Brain microvascular endothelial cell (primary cell): ENCODE data around the gene KCNJ5.

Source experiments
- DNase-seq: peaks from one replicate; pipeline ENCODE4 v3.0.0-alpha.2; 2020
- H3K27ac ChIP-seq: fragments of 250-450 bp; sonication (Bioruptor Pico); 2 replicates; pipeline ENCODE4 v1.5.1; 2020; ENCODE audit warnings: mild to moderate bottlenecking, moderate library complexity
- H3K27me3 ChIP-seq: fragments of 250-450 bp; sonication (Bioruptor Pico); replicated peaks from 2 replicates; pipeline ENCODE4 v1.5.1; 2020; ENCODE audit warnings: mild to moderate bottlenecking
- H3K36me3 ChIP-seq: fragments of 250-450 bp; sonication (Bioruptor Pico); replicated peaks from 2 replicates; pipeline ENCODE4 v1.5.1; 2020; ENCODE audit warnings: mild to moderate bottlenecking
- H3K4me3 ChIP-seq: 2 replicates; pipeline ENCODE4 v1.5.1; 2011; ENCODE audit warnings: low read depth, mild to moderate bottlenecking, control low read depth, low read length, moderate library complexity
- in situ Hi-C: cut with HindIII; loops from 2 replicates; pipeline ENCODE4 v1.10.0; 2017; ENCODE audit warnings: low sequenced_read_pairs, low pct_ligation_motif_present
- TF ChIP-seq, protein P1 (sequence below): IDR thresholded peaks from 2 replicates; pipeline ENCODE4 v1.5.1; 2011; ENCODE audit warnings: low read depth, mild to moderate bottlenecking, moderate library complexity, low read length, control low read depth, inconsistent platforms; ENCODE audit errors: missing control alignments

KCNJ5 gene

DNA sequence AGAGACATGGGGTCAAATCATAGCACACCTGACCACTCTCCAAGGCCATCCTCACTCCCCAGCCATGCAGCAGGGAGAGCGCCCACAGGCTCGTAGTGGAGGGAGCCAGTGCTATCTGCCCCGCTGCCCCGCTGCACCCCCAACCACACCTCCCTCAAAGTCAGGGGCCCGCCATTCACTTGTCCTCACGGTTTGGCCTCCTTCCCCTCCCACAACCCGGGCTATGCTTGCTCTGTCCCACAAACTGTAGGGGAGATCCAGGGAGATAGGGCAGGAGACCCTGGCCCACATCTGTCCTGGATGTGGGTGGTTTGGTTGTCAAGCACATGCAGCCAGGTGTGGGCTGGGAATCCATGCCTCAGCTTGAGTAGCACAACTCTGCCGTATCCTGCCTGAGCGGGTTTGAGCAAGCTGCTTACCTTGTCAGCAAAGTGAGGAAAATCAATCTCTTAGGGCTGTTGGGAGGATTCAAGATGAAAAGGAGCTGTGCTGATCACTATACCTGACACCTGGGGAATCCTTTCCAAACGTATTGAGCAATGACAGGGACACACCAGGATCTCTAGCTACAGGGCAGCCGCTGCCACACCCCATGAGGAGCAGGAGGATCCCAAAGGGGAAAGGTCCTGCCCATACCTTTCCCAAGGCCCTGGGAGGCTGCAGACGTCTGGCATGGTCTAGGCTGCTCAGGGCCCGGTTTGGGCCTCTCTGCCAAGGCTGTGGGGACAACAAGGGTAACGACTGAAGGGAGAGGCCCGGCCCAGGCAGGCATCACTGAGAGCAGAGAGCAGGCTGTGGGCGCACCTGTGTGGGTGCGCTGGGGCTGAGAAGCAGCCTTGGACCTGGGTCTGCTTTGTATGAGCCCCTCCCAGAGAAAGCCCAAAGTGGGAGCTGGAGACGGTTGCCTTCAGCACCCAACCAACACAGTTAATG lies 23.3 kb downstream of the KCNJ5 start:
- Histone ChIP-seq H3K27ac (no peak overlapping the region), H3K4me3 (no peak overlapping the region), H3K27me3 (no peaks in the 10 kb centered on the region), H3K36me3 (no peaks in the 10 kb centered on the region)
- TF ChIP-seq, protein P1, sequence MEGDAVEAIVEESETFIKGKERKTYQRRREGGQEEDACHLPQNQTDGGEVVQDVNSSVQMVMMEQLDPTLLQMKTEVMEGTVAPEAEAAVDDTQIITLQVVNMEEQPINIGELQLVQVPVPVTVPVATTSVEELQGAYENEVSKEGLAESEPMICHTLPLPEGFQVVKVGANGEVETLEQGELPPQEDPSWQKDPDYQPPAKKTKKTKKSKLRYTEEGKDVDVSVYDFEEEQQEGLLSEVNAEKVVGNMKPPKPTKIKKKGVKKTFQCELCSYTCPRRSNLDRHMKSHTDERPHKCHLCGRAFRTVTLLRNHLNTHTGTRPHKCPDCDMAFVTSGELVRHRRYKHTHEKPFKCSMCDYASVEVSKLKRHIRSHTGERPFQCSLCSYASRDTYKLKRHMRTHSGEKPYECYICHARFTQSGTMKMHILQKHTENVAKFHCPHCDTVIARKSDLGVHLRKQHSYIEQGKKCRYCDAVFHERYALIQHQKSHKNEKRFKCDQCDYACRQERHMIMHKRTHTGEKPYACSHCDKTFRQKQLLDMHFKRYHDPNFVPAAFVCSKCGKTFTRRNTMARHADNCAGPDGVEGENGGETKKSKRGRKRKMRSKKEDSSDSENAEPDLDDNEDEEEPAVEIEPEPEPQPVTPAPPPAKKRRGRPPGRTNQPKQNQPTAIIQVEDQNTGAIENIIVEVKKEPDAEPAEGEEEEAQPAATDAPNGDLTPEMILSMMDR, result no peak
- in situ Hi-C loops, result no loop called here
- no peak for DNase-seq

DNA sequence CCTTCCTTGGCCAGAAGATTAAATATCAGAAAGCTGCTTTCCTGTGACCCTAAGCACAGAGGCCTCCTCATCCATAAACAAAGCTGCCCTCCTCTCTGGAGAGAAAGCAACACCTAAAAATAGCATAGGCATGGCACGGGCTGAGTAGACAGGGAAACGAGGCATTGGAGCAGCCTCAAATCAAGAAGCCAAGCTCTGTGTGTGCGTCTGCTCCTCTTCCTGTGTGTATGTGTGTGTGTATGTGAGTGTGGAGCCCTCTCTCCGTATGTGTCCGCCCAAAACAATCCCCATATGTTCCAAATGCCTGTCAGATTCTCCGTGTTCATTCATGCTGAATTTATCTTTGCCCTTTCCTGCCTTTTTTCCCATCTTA lies 24.0 kb downstream of the KCNJ5 start:
- Histone ChIP-seq H3K27me3 (no peaks in the 10 kb centered on the region), H3K36me3 (no peaks in the 10 kb centered on the region), H3K27ac (no peak overlapping the region), H3K4me3 (no peak overlapping the region)
- DNase-seq, result no peak
- in situ Hi-C loops, result no loop called here
- TF ChIP-seq, protein P1, result no peak

DNA sequence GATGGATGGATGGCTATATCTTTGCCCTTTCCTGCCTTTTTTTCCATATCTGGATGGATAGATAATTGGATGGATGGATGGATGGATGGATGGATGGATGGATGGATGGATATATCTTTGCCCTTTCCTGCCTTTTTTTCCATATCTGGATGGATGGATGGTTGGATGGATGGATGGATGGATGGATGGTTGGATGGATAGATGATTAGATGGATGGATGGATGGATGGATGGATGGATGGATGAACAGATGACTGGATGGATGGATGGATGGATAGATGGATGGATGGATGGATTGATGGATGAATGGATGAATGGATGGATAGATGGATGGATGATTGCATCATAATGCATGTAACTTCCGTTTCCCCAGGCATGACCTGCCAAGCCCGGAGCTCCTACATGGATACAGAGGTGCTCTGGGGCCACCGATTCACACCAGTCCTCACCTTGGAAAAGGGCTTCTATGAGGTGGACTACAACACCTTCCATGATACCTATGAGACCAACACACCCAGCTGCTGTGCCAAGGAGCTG lies 24.9 kb downstream of the KCNJ5 start:
- no peak for DNase-seq
- no peak overlapping the region for H3K27ac ChIP-seq
- TF ChIP-seq, protein P1, result no peak
- H3K36me3 ChIP-seq, result no peaks in the 10 kb centered on the region
- in situ Hi-C loops, result no loop called here
- no peaks in the 10 kb centered on the region for H3K27me3 ChIP-seq
- no peak overlapping the region for H3K4me3 ChIP-seq

DNA sequence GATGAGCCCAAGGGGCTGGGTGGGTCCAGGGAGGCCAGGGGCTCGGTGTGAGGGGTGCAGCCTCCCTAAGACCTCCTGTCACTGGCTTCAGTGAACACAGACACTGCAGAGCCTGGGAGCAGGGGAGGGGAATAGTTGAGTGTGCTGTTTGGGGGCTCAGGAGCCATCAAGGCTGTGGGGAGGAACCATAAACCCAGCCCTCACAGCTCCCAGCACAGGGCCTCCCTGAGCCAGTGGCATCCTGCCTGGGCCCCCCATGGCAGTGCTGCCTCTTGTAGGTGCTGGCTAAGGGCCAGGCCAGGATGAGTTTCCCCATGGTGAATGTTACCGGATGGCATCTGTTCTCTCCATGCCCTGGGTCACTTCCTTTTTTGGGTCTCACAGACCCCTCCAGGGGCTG lies 25.5 kb downstream of the KCNJ5 start:
- in situ Hi-C loops, result no loop called here
- DNase-seq, result no peak
- TF ChIP-seq, protein P1, result no peak
- H3K4me3 ChIP-seq, result no peak overlapping the region
- H3K36me3 ChIP-seq, result no peaks in the 10 kb centered on the region
- no peaks in the 10 kb centered on the region for H3K27me3 ChIP-seq
- no peak overlapping the region for H3K27ac ChIP-seq

DNA sequence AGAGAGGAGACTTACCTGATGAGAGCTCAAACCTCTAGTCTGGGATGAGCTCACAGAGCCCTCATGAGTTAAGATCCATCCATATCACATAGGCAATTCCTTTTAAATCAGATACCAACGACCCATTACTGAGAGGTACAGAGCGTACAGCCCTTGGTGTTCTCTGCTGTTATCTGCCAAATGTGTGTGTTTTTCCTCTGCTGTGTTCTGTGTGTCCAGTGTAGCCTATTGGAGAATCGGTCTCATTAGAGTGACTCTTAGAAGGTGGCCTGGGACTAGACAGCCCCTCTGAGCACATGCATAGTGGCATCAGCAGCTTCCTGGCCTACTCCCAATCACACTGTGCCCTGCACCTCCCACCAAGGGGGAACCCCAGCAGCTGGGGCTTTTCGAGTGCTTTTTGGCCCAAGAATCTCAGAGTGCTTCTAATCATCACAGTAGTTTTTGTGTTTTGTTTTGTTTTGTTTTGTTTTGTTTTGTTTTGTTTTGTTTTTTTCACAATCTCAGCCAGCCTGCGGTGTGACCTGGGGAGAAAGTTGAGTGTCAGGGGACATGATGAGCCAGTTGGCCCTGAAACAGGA lies 26.1 kb downstream of the KCNJ5 start:
- Histone ChIP-seq H3K27ac (no peak overlapping the region), H3K27me3 (no peaks in the 10 kb centered on the region), H3K4me3 (no peak overlapping the region), H3K36me3 (no peaks in the 10 kb centered on the region)
- DNase-seq, result no peak
- in situ Hi-C loops, result no loop called here
- TF ChIP-seq, protein P1, result no peak
